Esophagus squamous epithelium (tissue), 5 donors: ENCODE data around the gene GPRC5A. TPM values are rescaled to one million over a fixed set of nuclear protein-coding genes. Genes with fewer than 3 reads are reported as not detected.

Source experiments
- DNase-seq: peaks from one replicate; lab custom pipeline; 2025; lab: John Stamatoyannopoulos, UW
- H3K27ac ChIP-seq, 4 donors: fragments of 200-600 bp; sonication (generic); one replicate each; pipeline ENCODE4 v1.5.1; 2016 to 2019; ENCODE audit warnings: mild to moderate bottlenecking in 1 of 4
- H3K27me3 ChIP-seq, 4 donors: fragments of 200-600 bp; sonication (generic); 1 replicate in 3 of 4; 2 replicates in 1 of 4; pipeline versions ENCODE4 v1.5.1 to v1.6.0; 2017 to 2021; ENCODE audit warnings: antibody characterized with exemption in 1 of 4
- H3K36me3 ChIP-seq, 3 donors: fragments of 200-600 bp; sonication (generic); one replicate each; pipeline ENCODE4 v1.5.1; 2016 to 2019
- H3K4me1 ChIP-seq, 3 donors: fragments of 200-600 bp; sonication (generic); one replicate each; pipeline ENCODE4 v1.5.1; 2017 to 2019
- H3K4me3 ChIP-seq, 4 donors: fragments of 200-600 bp; sonication (generic); 1 replicate in 3 of 4; 2 replicates in 1 of 4; pipeline ENCODE4 v1.5.1; 2016 to 2019; ENCODE audit warnings: mild to moderate bottlenecking in 2 of 4, moderate library complexity in 1 of 4
- H3K9me3 ChIP-seq, 3 donors: fragments of 200-600 bp; sonication (generic); one replicate each; pipeline ENCODE4 v1.5.1; 2016 to 2019
- POLR2A ChIP-seq, 4 donors: fragments of 450-650 bp; IDR thresholded peaks; one replicate each; pipeline ENCODE4 v1.6.1; 2017; ENCODE audit warnings: antibody characterized with exemption in 4 of 4, mild to moderate bottlenecking in 4 of 4, moderate library complexity in 3 of 4
- WGBS, 2 donors: methylation state at CpG; one replicate each; pipeline ENCODE4 v1.1.5; 2018; 5-methylcytosine and 5-hydroxymethylcytosine counted together
- intact Hi-C: fragments of 100-400 bp; cut with DNase I; formaldehyde crosslinking; loops from one replicate; pipeline ENCODE4 v1.15.0; 2022
- total RNA-seq, 4 donors: library from RNA; depleted of rRNA; stranded (reverse); fragments of >200 nt; gene quantifications; one replicate each; pipeline ENCODE4 v1.1.0, GENCODE V29; 2016
- TF ChIP-seq, protein P1 (sequence below), 6 experiments: fragments of 450-650 bp in 4 of 6; fragments of 200-600 bp in 2 of 6; sonication (generic) in 2 of 6; IDR thresholded peaks; one replicate each; pipeline ENCODE4 v1.5.1; 2016 to 2019; ENCODE audit warnings: antibody characterized with exemption in 6 of 6, mild to moderate bottlenecking in 4 of 6, moderate library complexity in 4 of 6
- donor health status: DM: yes; HTN: yes; CAD: no.

The GPRC5A gene
- total RNA-seq, 4 donors from 2014 or later: 3.9 to 18.5 (median 8.5) TPM

DNA sequence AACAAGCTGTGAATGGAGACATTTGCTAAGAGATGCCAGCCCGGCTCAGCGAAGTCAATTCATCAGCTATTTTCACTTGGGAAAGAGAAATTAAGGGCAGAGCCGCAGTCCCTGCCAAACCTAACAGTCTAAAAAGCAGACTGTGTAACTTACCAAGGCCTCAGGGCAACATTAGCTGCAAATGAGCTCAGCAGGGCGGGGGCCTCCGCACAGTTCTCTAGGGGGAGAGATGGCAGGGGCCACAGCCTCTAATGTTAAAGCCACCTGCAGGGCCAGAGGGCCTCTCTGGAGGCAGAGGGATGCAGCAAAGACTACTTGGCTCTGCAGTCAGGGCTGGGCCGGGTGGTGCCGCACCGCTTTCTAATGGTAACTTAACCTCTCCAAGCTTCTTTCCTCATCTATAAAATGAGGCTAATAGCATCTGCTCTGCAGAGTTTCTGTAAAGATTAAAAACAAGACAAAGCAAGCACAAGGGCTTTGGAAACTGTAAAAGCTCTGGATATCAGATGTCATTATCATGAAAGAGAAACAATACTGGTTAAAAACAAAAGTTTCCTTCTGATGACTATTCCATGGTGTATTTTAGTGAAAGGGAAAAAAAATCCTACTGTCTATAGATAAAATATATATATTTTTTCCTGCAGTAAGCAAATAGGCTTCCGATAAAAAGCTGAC, 13.4 kb upstream of the GPRC5A start:
- no peak for DNase-seq
- H3K27ac ChIP-seq: no peak overlapping the region
- WGBS, 2 donors: 47 to 49% methylated on average over 9 of the region's 9 CpGs

DNA sequence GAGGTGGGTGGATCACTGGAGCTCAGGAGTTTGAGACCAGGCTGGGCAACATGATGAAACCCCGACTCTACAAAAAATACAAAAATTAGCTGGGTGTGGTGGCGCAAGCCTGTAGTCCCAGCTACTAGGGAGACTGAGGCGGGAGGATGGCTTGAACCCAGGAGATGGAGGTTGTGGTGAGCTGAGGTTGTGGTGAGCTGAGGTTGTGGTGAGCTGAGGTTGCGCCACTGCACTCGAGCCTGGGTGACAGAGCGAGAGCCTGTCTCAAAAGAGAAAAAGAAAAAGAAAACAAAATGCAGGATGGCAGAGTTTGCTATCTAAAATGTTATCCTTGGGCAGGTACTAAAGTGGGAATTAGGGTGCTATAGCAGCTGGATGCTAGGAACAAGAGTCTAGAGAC, 10.8 kb upstream of the GPRC5A start:
- 67 to 79% methylated on average over 6 of the region's 6 CpGs for WGBS, 2 donors
- no peak for DNase-seq
- TF ChIP-seq POLR2A (IDR thresholded peaks at IDR 0.05): no peak
- TF ChIP-seq, protein P1, sequence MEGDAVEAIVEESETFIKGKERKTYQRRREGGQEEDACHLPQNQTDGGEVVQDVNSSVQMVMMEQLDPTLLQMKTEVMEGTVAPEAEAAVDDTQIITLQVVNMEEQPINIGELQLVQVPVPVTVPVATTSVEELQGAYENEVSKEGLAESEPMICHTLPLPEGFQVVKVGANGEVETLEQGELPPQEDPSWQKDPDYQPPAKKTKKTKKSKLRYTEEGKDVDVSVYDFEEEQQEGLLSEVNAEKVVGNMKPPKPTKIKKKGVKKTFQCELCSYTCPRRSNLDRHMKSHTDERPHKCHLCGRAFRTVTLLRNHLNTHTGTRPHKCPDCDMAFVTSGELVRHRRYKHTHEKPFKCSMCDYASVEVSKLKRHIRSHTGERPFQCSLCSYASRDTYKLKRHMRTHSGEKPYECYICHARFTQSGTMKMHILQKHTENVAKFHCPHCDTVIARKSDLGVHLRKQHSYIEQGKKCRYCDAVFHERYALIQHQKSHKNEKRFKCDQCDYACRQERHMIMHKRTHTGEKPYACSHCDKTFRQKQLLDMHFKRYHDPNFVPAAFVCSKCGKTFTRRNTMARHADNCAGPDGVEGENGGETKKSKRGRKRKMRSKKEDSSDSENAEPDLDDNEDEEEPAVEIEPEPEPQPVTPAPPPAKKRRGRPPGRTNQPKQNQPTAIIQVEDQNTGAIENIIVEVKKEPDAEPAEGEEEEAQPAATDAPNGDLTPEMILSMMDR (IDR thresholded peaks at IDR 0.05): no peak
- Histone ChIP-seq H3K9me3 (no peaks in the 10 kb centered on the region), H3K36me3 (no peaks in the 10 kb centered on the region), H3K4me1 (peaks cover 0 to 40% (median 2%) of the 10 kb centered on the region in 3 donors), H3K4me3 (no peak overlapping the region), H3K27me3 (peaks cover 0 to 9% (median 0%) of the 10 kb centered on the region in 4 donors), H3K27ac (no peak overlapping the region)
- intact Hi-C loops: no loop called here

More for the DNA sequence above, 13.4 kb upstream of the GPRC5A start:
- H3K9me3 ChIP-seq: no peaks in the 10 kb centered on the region
- intact Hi-C loops: no loop called here
- H3K27me3 ChIP-seq: peaks cover 0 to 4% (median 0%) of the 10 kb centered on the region in 4 donors
- peaks cover 0 to 37% (median 3%) of the 10 kb centered on the region in 3 donors for H3K4me1 ChIP-seq
- no peaks in the 10 kb centered on the region for H3K36me3 ChIP-seq
- TF ChIP-seq, protein P1 (IDR thresholded peaks at IDR 0.05): no peak
- no peak for TF ChIP-seq POLR2A (IDR thresholded peaks at IDR 0.05)
- H3K4me3 ChIP-seq: no peak overlapping the region

DNA sequence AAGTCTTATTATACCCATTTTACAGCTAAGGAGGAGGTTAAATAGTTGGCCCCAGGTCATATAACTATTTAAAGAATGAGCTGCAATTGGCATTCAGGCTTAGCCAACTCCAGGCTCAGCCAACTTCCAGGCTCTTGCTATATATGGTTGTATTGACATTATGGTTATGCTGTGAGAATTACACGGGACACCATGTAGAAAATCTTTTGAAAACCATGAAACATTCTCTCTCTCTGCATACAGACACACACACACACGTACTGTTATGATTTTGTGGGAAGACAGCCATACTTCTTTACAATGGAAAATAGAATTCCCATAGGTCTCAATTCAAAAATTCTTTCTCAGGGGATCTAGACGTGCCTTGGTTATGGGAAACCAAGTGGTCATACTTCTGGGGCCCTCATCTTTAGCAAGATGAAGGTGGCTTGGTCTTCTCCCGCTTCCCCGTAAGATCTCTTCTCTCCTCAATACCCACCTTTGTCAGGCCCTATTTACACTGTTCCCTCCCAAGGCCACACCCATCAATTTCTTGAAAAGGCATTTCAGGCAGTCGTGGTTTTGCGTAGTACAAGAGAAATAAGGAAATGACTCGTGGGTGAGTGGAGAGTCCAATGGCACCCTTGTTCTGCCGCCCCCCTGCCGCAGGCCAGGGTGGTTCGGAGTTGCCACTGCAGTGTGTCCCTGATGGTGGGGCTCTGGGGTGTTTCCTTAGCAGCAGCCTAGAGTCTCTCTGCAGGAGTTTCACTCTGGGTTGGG, 10.0 kb upstream of the GPRC5A start:
- WGBS, 2 donors: 50 to 70% methylated on average over 8 of the region's 11 CpGs
- Histone ChIP-seq H3K27ac (peak overlapping the region in 1 of 4 donors; percentile 31), H3K27me3 (peaks cover 0 to 10% (median 0%) of the 10 kb centered on the region in 4 donors), H3K4me1 (peaks cover 0 to 40% (median 2%) of the 10 kb centered on the region in 3 donors), H3K36me3 (no peaks in the 10 kb centered on the region), H3K9me3 (no peaks in the 10 kb centered on the region), H3K4me3 (no peak overlapping the region)
- no peak for DNase-seq
- TF ChIP-seq POLR2A (IDR thresholded peaks at IDR 0.05): no peak
- TF ChIP-seq, protein P1 (IDR thresholded peaks at IDR 0.05): no peak
- intact Hi-C loops: no loop called here

DNA sequence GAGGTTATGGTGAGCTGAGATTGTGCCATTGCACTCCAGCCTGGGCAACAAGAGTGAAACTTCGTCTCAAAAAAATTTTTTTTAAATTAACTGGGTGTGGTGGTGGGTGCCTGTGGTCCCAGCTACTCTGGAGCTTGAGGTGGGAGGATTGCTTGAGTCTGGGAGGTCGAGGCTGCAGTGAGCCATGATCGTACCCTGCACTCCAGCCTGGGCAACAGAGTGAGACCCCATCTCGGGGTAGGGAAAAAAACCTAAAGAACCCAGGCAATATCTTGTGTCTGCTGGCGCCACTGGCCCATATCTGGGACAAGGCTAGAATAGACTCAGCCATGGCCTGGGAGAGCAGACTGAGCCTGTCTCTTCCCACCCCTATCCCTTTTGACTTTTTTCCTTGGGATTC, 9.1 kb upstream of the GPRC5A start:
- H3K9me3 ChIP-seq: no peaks in the 10 kb centered on the region
- no peaks in the 10 kb centered on the region for H3K36me3 ChIP-seq
- no peak for TF ChIP-seq POLR2A (IDR thresholded peaks at IDR 0.05)
- TF ChIP-seq, protein P1 (IDR thresholded peaks at IDR 0.05): no peak
- H3K27me3 ChIP-seq: peaks cover 0 to 10% (median 0%) of the 10 kb centered on the region in 4 donors
- H3K27ac ChIP-seq: no peak overlapping the region
- WGBS, 2 donors: 79 to 93% methylated on average over 5 of the region's 5 CpGs
- DNase-seq: no peak
- intact Hi-C loops: no loop called here
- H3K4me1 ChIP-seq: peaks cover 0 to 36% (median 2%) of the 10 kb centered on the region in 3 donors
- no peak overlapping the region for H3K4me3 ChIP-seq
